Keratinocyte (primary cell): Measurements from ENCODE around the gene ALOX12B. TPM values are rescaled to one million over a fixed set of nuclear protein-coding genes. Genes with fewer than 3 reads are reported as not detected.

Experiments
- DNase-seq: peaks from one replicate; pipeline ENCODE4 v3.0.0-alpha.2; 2011; ENCODE audit warnings: low read depth, missing footprints, low spot score
- FAIRE-seq: peaks from 2 replicates; lab custom pipeline; 2011; peaks lifted over from hg19 to GRCh38; lab: Jason Lieb, UNC
- H2AFZ ChIP-seq: 2 replicates; pipeline ENCODE4 v1.6.0; 2012; ENCODE audit warnings: low read length, control low read depth, inconsistent platforms; ENCODE audit not compliant: control insufficient read depth
- H3K27ac ChIP-seq: 2 replicates; pipeline ENCODE4 v1.5.1; 2011; ENCODE audit warnings: low read length; ENCODE audit not compliant: control insufficient read depth, insufficient read depth
- H3K27me3 ChIP-seq: 3 replicates; pipeline ENCODE4 v1.6.0; 2011; ENCODE audit warnings: low read length; ENCODE audit not compliant: control insufficient read depth, insufficient read depth; ENCODE audit errors: extremely low read depth
- H3K36me3 ChIP-seq, 2 experiments: 2 replicates in 1 of 2; 3 replicates in 1 of 2; pipeline ENCODE4 v1.5.1; 2011; ENCODE audit warnings: low read length in 2 of 2, mild to moderate bottlenecking in 1 of 2; ENCODE audit not compliant: control insufficient read depth in 2 of 2, insufficient read depth in 2 of 2; ENCODE audit errors: extremely low read depth in 1 of 2
- H3K4me1 ChIP-seq: 3 replicates; pipeline ENCODE4 v1.5.1; 2011; ENCODE audit warnings: low read length; ENCODE audit not compliant: control insufficient read depth, insufficient read depth; ENCODE audit errors: extremely low read depth
- H3K4me2 ChIP-seq: 3 replicates; pipeline ENCODE4 v1.6.0; 2011; ENCODE audit warnings: low read depth, low read length; ENCODE audit not compliant: control insufficient read depth, insufficient read depth; ENCODE audit errors: extremely low read depth
- H3K4me3 ChIP-seq, 3 experiments: fragments of 200-600 bp in 1 of 3; sonication (generic) in 1 of 3; 2 replicates in 2 of 3; 3 replicates in 1 of 3; pipeline ENCODE4 v1.5.1; 2011 to 2016; ENCODE audit warnings: low read length in 3 of 3, mild to moderate bottlenecking in 3 of 3, control low read depth in 2 of 3, inconsistent platforms in 1 of 3, low read depth in 1 of 3, mixed read lengths in 1 of 3, mixed run types in 1 of 3, moderate library complexity in 1 of 3; ENCODE audit not compliant: control insufficient read depth in 2 of 3, insufficient read depth in 2 of 3; ENCODE audit errors: extremely low read depth in 1 of 3
- H3K79me2 ChIP-seq: 2 replicates; pipeline ENCODE4 v1.6.0; 2012; ENCODE audit warnings: low read length; ENCODE audit not compliant: control insufficient read depth, insufficient read depth
- H3K9ac ChIP-seq: 3 replicates; pipeline ENCODE4 v1.6.0; 2011; ENCODE audit warnings: low read length; ENCODE audit not compliant: control insufficient read depth, insufficient read depth; ENCODE audit errors: extremely low read depth
- H3K9me1 ChIP-seq: 3 replicates; pipeline ENCODE4 v1.6.0; 2011; ENCODE audit warnings: low read length; ENCODE audit not compliant: control insufficient read depth, insufficient read depth; ENCODE audit errors: extremely low read depth
- H3K9me3 ChIP-seq: 2 replicates; pipeline ENCODE4 v1.5.1; 2012; ENCODE audit warnings: low read depth, low read length; ENCODE audit not compliant: control insufficient read depth
- H4K20me1 ChIP-seq: 3 replicates; pipeline ENCODE4 v1.6.0; 2011; ENCODE audit warnings: low read length; ENCODE audit not compliant: control insufficient read depth, insufficient read depth; ENCODE audit errors: extremely low read depth
- EZH2 ChIP-seq: IDR thresholded peaks from one replicate; pipeline ENCODE4 v1.6.1; 2012; ENCODE audit warnings: inconsistent platforms, mild to moderate bottlenecking, low read length, moderate library complexity
- dilution Hi-C: fragments of 300-500 bp; cut with MboI; formaldehyde crosslinking; loops from one replicate; pipeline ENCODE4 v1.7.0; 2020; ENCODE audit warnings: low sequenced_read_pairs; ENCODE audit not compliant: extremely low pct_ligation_motif_present
- polyA plus RNA-seq, 5 experiments: library from polyadenylated mRNA; depleted of rRNA in 3 of 5; stranded (reverse) in 3 of 5; stranded (forward) in 1 of 5; unstranded in 1 of 5; fragments of >200 nt; gene quantifications; 1 replicate in 1 of 5; 2 replicates in 3 of 5; 3 replicates in 1 of 5; pipeline versions ENCODE4 v1.2.1 to v1.2.3, GENCODE V29; 2011 to 2012; ENCODE audit warnings: missing spikeins in 2 of 5, low read depth in 1 of 5, low replicate concordance in 1 of 5
- TF ChIP-seq, protein P1 (sequence below), 3 experiments: IDR thresholded peaks in 1 of 3; conservative IDR thresholded peaks in 1 of 3; optimal IDR thresholded peaks in 1 of 3; 2 replicates in 2 of 3; 3 replicates in 1 of 3; pipeline versions ENCODE3 to v1.5.1; 2011; ENCODE audit warnings: low read length in 3 of 3, mild to moderate bottlenecking in 3 of 3, moderate library complexity in 2 of 3, control low read depth in 1 of 3, inconsistent platforms in 1 of 3; ENCODE audit not compliant: insufficient read depth in 2 of 3; ENCODE audit errors: extremely low read depth in 1 of 3

ALOX12B gene
- polyA plus RNA-seq, 1 donor (not counting 4 experiments of a cell fraction or from before 2014, with no cell fraction given) = 0.47 TPM

GRCh38 chr17:8103549-8103948 lies 16.0 kb upstream of the ALOX12B start:
- Histone ChIP-seq H3K9me3 (no peaks in the 10 kb centered on the region), H3K9ac (no peak overlapping the region), H3K4me3 (no peak overlapping the region), H3K79me2 (no peaks in the 10 kb centered on the region), H3K27me3 (no peaks in the 10 kb centered on the region), H3K36me3 (no peaks in the 10 kb centered on the region), H4K20me1 (no peaks in the 10 kb centered on the region), H3K4me2 (peak overlapping the region; percentile 51), H3K9me1 (peaks cover 3% of the 10 kb centered on the region), H3K27ac (peak overlapping the region; percentile 45), H2AFZ (peak overlapping the region; percentile 3), H3K4me1 (peaks cover 28% of the 10 kb centered on the region)
- dilution Hi-C loops = no loop called here
- peak; percentile 92 for FAIRE-seq
- no peak for DNase-seq
- TF ChIP-seq, protein P1, sequence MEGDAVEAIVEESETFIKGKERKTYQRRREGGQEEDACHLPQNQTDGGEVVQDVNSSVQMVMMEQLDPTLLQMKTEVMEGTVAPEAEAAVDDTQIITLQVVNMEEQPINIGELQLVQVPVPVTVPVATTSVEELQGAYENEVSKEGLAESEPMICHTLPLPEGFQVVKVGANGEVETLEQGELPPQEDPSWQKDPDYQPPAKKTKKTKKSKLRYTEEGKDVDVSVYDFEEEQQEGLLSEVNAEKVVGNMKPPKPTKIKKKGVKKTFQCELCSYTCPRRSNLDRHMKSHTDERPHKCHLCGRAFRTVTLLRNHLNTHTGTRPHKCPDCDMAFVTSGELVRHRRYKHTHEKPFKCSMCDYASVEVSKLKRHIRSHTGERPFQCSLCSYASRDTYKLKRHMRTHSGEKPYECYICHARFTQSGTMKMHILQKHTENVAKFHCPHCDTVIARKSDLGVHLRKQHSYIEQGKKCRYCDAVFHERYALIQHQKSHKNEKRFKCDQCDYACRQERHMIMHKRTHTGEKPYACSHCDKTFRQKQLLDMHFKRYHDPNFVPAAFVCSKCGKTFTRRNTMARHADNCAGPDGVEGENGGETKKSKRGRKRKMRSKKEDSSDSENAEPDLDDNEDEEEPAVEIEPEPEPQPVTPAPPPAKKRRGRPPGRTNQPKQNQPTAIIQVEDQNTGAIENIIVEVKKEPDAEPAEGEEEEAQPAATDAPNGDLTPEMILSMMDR (optimal IDR thresholded peaks at IDR 0.05 in 1 of 3, IDR thresholded peaks at IDR 0.05 in 1 of 3, conservative IDR thresholded peaks at IDR 0.05 in 1 of 3; ENCODE audit: extremely low read depth in 1 of 3, insufficient read depth in 2 of 3, low read length in 3 of 3) = no peak
- no peak for TF ChIP-seq EZH2

DNA sequence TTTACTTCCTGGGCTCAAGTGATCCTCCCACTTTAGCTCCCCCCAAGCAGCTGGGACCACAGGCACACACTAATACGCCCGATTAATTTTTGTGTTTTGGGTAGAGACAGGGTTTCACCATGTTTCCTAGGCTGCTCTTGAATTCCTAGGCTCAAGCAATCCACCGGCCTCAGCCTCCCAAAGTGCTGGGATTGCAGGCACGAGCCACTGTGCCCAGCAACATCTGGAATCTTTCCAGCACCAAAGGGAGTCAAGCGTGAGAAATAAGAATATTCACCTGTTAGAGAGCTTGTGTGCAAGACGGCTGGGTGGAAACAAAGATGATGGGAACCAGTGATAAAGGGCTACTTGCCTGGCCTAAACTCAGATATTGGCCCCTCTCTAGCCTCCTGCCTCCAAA lies 14.2 kb upstream of the ALOX12B start:
- Histone ChIP-seq H3K9me3 (no peaks in the 10 kb centered on the region), H3K4me1 (peaks cover 26% of the 10 kb centered on the region), H3K4me2 (no peak overlapping the region), H3K27me3 (no peaks in the 10 kb centered on the region), H3K4me3 (no peak overlapping the region), H4K20me1 (no peaks in the 10 kb centered on the region), H3K36me3 (no peaks in the 10 kb centered on the region), H3K79me2 (no peaks in the 10 kb centered on the region), H3K9me1 (peaks cover 3% of the 10 kb centered on the region), H2AFZ (no peak overlapping the region), H3K27ac (no peak overlapping the region), H3K9ac (no peak overlapping the region)
- FAIRE-seq = no peak
- dilution Hi-C loops = no loop called here
- TF ChIP-seq EZH2 = no peak
- TF ChIP-seq, protein P1 (optimal IDR thresholded peaks at IDR 0.05 in 1 of 3, IDR thresholded peaks at IDR 0.05 in 1 of 3, conservative IDR thresholded peaks at IDR 0.05 in 1 of 3; ENCODE audit: extremely low read depth in 1 of 3, insufficient read depth in 2 of 3, low read length in 3 of 3) = no peak
- DNase-seq = no peak
